A673 (cell line): ENCODE measurements around the gene CRISPLD2.

Source experiments
- EZH2 ChIP-seq: fragments of 200-600 bp; sonication (generic); IDR thresholded peaks from 2 replicates; pipeline ENCODE4 v1.6.1; 2017; ENCODE audit warnings: borderline replicate concordance, low read depth, mild to moderate bottlenecking, mixed read lengths, antibody characterized with exemption, low read length; ENCODE audit not compliant: poor library complexity, severe bottlenecking
- TF ChIP-seq, protein P1 (sequence below): fragments of 300-800, 200-600 bp; sonication (generic); conservative IDR thresholded peaks from 2 replicates; pipeline ENCODE4 v1.5.1; 2017; ENCODE audit warnings: low read depth, mild to moderate bottlenecking, antibody characterized with exemption, low read length, moderate library complexity, mixed read lengths

- TF ChIP-seq, protein P1, sequence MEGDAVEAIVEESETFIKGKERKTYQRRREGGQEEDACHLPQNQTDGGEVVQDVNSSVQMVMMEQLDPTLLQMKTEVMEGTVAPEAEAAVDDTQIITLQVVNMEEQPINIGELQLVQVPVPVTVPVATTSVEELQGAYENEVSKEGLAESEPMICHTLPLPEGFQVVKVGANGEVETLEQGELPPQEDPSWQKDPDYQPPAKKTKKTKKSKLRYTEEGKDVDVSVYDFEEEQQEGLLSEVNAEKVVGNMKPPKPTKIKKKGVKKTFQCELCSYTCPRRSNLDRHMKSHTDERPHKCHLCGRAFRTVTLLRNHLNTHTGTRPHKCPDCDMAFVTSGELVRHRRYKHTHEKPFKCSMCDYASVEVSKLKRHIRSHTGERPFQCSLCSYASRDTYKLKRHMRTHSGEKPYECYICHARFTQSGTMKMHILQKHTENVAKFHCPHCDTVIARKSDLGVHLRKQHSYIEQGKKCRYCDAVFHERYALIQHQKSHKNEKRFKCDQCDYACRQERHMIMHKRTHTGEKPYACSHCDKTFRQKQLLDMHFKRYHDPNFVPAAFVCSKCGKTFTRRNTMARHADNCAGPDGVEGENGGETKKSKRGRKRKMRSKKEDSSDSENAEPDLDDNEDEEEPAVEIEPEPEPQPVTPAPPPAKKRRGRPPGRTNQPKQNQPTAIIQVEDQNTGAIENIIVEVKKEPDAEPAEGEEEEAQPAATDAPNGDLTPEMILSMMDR, result no peak
- TF ChIP-seq EZH2, result no peak
Measured at GRCh38 chr16:84925773-84926372, 106.1 kb downstream of the CRISPLD2 start.
